ENCODE results near the gene ITK.

- no peak for TF ChIP-seq POLR2A (IDR thresholded peaks at IDR 0.05)
- TF ChIP-seq, protein P1, sequence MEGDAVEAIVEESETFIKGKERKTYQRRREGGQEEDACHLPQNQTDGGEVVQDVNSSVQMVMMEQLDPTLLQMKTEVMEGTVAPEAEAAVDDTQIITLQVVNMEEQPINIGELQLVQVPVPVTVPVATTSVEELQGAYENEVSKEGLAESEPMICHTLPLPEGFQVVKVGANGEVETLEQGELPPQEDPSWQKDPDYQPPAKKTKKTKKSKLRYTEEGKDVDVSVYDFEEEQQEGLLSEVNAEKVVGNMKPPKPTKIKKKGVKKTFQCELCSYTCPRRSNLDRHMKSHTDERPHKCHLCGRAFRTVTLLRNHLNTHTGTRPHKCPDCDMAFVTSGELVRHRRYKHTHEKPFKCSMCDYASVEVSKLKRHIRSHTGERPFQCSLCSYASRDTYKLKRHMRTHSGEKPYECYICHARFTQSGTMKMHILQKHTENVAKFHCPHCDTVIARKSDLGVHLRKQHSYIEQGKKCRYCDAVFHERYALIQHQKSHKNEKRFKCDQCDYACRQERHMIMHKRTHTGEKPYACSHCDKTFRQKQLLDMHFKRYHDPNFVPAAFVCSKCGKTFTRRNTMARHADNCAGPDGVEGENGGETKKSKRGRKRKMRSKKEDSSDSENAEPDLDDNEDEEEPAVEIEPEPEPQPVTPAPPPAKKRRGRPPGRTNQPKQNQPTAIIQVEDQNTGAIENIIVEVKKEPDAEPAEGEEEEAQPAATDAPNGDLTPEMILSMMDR (IDR thresholded peaks at IDR 0.05): peak in 1 of 6 experiments; percentile 14
Observed at GRCh38 chr5:157303667-157304327, 123.2 kb downstream of the ITK start.

All from adrenal gland (tissue), 5 donors.